Fibroblast of mammary gland (primary cell): ENCODE measurements around the gene ZNF467.

Experiments used
- DNase-seq: peaks from one replicate; pipeline ENCODE4 v3.0.0-alpha.2; 2010; ENCODE audit warnings: low read depth
- H3K4me3 ChIP-seq: 2 replicates; pipeline ENCODE4 v1.5.1; 2011; ENCODE audit warnings: low read depth, mild to moderate bottlenecking, low read length, moderate library complexity; ENCODE audit not compliant: control insufficient read depth
- CTCF ChIP-seq: conservative IDR thresholded peaks from 2 replicates; pipeline ENCODE4 v1.5.1; 2011; ENCODE audit warnings: low read depth, low read length, inconsistent platforms; ENCODE audit not compliant: control insufficient read depth, insufficient read depth

The ZNF467 gene

GRCh38 chr7:149716007-149716931 is 57.1 kb downstream of the ZNF467 start:
- no peak overlapping the region for H3K4me3 ChIP-seq
- DNase-seq: no peak
- no peak for TF ChIP-seq CTCF

- TF ChIP-seq CTCF: no peak
- H3K4me3 ChIP-seq: peak overlapping the region; percentile 64
- DNase-seq: no peak
Observed at GRCh38 chr7:149715476-149715875, 57.9 kb downstream of the ZNF467 start.

- peak overlapping the region; percentile 64 for H3K4me3 ChIP-seq
- DNase-seq: no peak
- TF ChIP-seq CTCF: no peak
Observed at GRCh38 chr7:149714910-149715471, 58.4 kb downstream of the ZNF467 start.
